AG04449 (cell line): Measurements from ENCODE around the gene MRPL20.
"Not testable (repeated sequence)": the region's sequence is repeated elsewhere in the genome, so short reads cannot be mapped to it uniquely, and the experiment has no call there.

Source experiments
- CTCF ChIA-PET: fragments of 350-600 bp; formaldehyde crosslinking; extraction: SDS; loops from one replicate; lab custom pipeline; 2021; ENCODE audit warnings: antibody characterized with exemption; lab: Yijun Ruan, JAX
- POLR2A ChIA-PET: fragments of 400-600, 350-600 bp; formaldehyde crosslinking; extraction: SDS; loops from one replicate; lab custom pipeline; 2020; ENCODE audit warnings: antibody characterized with exemption, inconsistent platforms; lab: Yijun Ruan, JAX
- DNase-seq: peaks from one replicate; pipeline ENCODE4 v3.0.0-alpha.2; 2010; ENCODE audit warnings: low read depth, low spot score
- H3K4me3 ChIP-seq: 2 replicates; pipeline ENCODE4 v1.5.1; 2011; ENCODE audit warnings: low read depth, mild to moderate bottlenecking, control low read depth, low read length
- CTCF ChIP-seq: IDR thresholded peaks from one replicate; pipeline ENCODE4 v1.5.1; 2011; ENCODE audit warnings: mild to moderate bottlenecking, moderate library complexity, low read length, control low read depth, inconsistent platforms; ENCODE audit not compliant: insufficient read depth; ENCODE audit errors: missing control alignments

The MRPL20 gene

GRCh38 chr1:1385931-1386330, 21.2 kb downstream of the MRPL20 start:
- DNase-seq = no peak
- ChIA-PET CTCF (interaction anchor here (1.1 to 9.9 kb wide), 3 partner anchors 14 to 42 kb away, joined by 3 to 66 read pairs (median 9); partner anchors contain the start of gene CCNL2), POLR2A (interaction anchor here (0.6 to 1.8 kb wide), 4 partner anchors 10 to 192 kb away, joined by 3 to 8 read pairs (median 6); partner anchors contain the start of genes AURKAIP1 and CCNL2)
- no peak overlapping the region for H3K4me3 ChIP-seq
- TF ChIP-seq CTCF = no peak

- not testable (repeated sequence) for H3K4me3 ChIP-seq, DNase-seq
- CTCF ChIA-PET = interaction anchor here (1.1 to 9.9 kb wide), 2 partner anchors 15 to 42 kb away, joined by 3 to 66 read pairs; partner anchors contain the start of gene CCNL2
- POLR2A ChIA-PET = interaction anchor here (0.6 to 1.8 kb wide), 2 partner anchors 10 to 193 kb away, joined by 3 to 8 read pairs; partner anchors contain the start of gene AURKAIP1
Measured at GRCh38 chr1:1385339-1385738, 21.8 kb downstream of the MRPL20 start.

- no peak for DNase-seq
- no peak overlapping the region for H3K4me3 ChIP-seq
- CTCF ChIA-PET = interaction anchor here (2.5 kb wide), 1 partner anchor 19 kb away, joined by 8 read pairs; no protein-coding TSS in a partner anchor
- TF ChIP-seq CTCF = no peak
- POLR2A ChIA-PET = no interaction called here
Measured at GRCh38 chr1:1381294-1381693, 25.8 kb downstream of the MRPL20 start.

- TF ChIP-seq CTCF = no peak
- ChIA-PET POLR2A (no interaction called here), CTCF (interaction anchor here (2.5 kb wide), 1 partner anchor 20 kb away, joined by 8 read pairs; no protein-coding TSS in a partner anchor)
- H3K4me3 ChIP-seq = no peak overlapping the region
- DNase-seq = no peak
Measured at GRCh38 chr1:1380860-1381259, 26.2 kb downstream of the MRPL20 start.

GRCh38 chr1:1377540-1378205, 29.4 kb downstream of the MRPL20 start:
- ChIA-PET POLR2A (no interaction called here), CTCF (interaction anchor here (1.4 to 1.5 kb wide), 2 partner anchors 21 to 128 kb away, joined by 3 to 7 read pairs; partner anchors contain the start of gene CCNL2)
- no peak for TF ChIP-seq CTCF
- DNase-seq = no peak
- H3K4me3 ChIP-seq = no peak overlapping the region

- ChIA-PET CTCF (interaction anchor here (1.9 to 9.3 kb wide), 2 partner anchors 11 to 32 kb away, joined by 7 to 138 read pairs; partner anchors contain the start of gene DVL1), POLR2A (interaction anchor here (1.7 to 3.1 kb wide), 2 partner anchors 8 to 20 kb away, joined by 8 to 36 read pairs; partner anchors contain the start of gene CCNL2)
- no peak overlapping the region for H3K4me3 ChIP-seq
- DNase-seq = no peak
- no peak for TF ChIP-seq CTCF
Measured at GRCh38 chr1:1376551-1377226, 30.4 kb downstream of the MRPL20 start.
